Neuron (in vitro differentiated cells): ENCODE measurements around the gene GABBR2.

ENCODE experiments used
- H2AFZ ChIP-seq: one replicate; pipeline ENCODE4 v1.6.1; 2013; ENCODE audit warnings: low read depth, mild to moderate bottlenecking, inconsistent platforms, low read length, moderate library complexity
- H3K27me3 ChIP-seq: one replicate; pipeline ENCODE4 v1.6.1; 2013; ENCODE audit warnings: low read length; ENCODE audit not compliant: insufficient read depth
- H3K36me3 ChIP-seq: one replicate; pipeline ENCODE4 v1.6.1; 2013; ENCODE audit warnings: low read length; ENCODE audit not compliant: insufficient read depth
- H3K4me1 ChIP-seq: one replicate; pipeline ENCODE4 v1.6.1; 2013; ENCODE audit warnings: low read length; ENCODE audit not compliant: insufficient read depth
- H3K4me3 ChIP-seq: 2 replicates; pipeline ENCODE4 v1.5.1; 2013; ENCODE audit warnings: mild to moderate bottlenecking, low read length, moderate library complexity
- H3K9me3 ChIP-seq: one replicate; pipeline ENCODE4 v1.6.1; 2013; ENCODE audit warnings: low read length

GABBR2 gene

GRCh38 chr9:98381311-98382103 lies 327.2 kb downstream of the GABBR2 start:
- no peaks in the 10 kb centered on the region for H3K36me3 ChIP-seq
- no peak overlapping the region for H2AFZ ChIP-seq
- H3K27me3 ChIP-seq: no peaks in the 10 kb centered on the region
- H3K4me3 ChIP-seq: no peak overlapping the region
- H3K9me3 ChIP-seq: no peaks in the 10 kb centered on the region
- peaks cover 13% of the 10 kb centered on the region for H3K4me1 ChIP-seq

- Histone ChIP-seq H3K4me3 (no peak overlapping the region), H3K4me1 (peaks cover 13% of the 10 kb centered on the region), H3K36me3 (no peaks in the 10 kb centered on the region), H3K9me3 (no peaks in the 10 kb centered on the region), H2AFZ (peak overlapping the region; percentile 14), H3K27me3 (no peaks in the 10 kb centered on the region)
Observed at GRCh38 chr9:98380065-98380681, 328.6 kb downstream of the GABBR2 start.

GRCh38 chr9:98379572-98379971 lies 329.2 kb downstream of the GABBR2 start:
- Histone ChIP-seq H2AFZ (no peak overlapping the region), H3K9me3 (no peaks in the 10 kb centered on the region), H3K4me3 (no peak overlapping the region), H3K36me3 (no peaks in the 10 kb centered on the region), H3K4me1 (peaks cover 13% of the 10 kb centered on the region), H3K27me3 (no peaks in the 10 kb centered on the region)

- peaks cover 13% of the 10 kb centered on the region for H3K4me1 ChIP-seq
- H3K36me3 ChIP-seq: no peaks in the 10 kb centered on the region
- no peak overlapping the region for H3K4me3 ChIP-seq
- H3K9me3 ChIP-seq: no peaks in the 10 kb centered on the region
- H3K27me3 ChIP-seq: no peaks in the 10 kb centered on the region
- no peak overlapping the region for H2AFZ ChIP-seq
Observed at GRCh38 chr9:98378794-98379193, 329.9 kb downstream of the GABBR2 start.

- no peaks in the 10 kb centered on the region for H3K27me3 ChIP-seq
Observed at GRCh38 chr9:98378206-98378780, 330.4 kb downstream of the GABBR2 start.

GRCh38 chr9:98375138-98375726 lies 333.5 kb downstream of the GABBR2 start:
- H3K4me3 ChIP-seq: no peak overlapping the region

More at GRCh38 chr9:98378206-98378780, 330.4 kb downstream of the GABBR2 start:
- Histone ChIP-seq H3K9me3 (no peaks in the 10 kb centered on the region), H3K36me3 (no peaks in the 10 kb centered on the region), H3K4me3 (no peak overlapping the region), H3K4me1 (peaks cover 13% of the 10 kb centered on the region), H2AFZ (no peak overlapping the region)

GRCh38 chr9:98374385-98375051 lies 334.2 kb downstream of the GABBR2 start:
- Histone ChIP-seq H3K4me3 (no peak overlapping the region), H3K9me3 (no peaks in the 10 kb centered on the region), H2AFZ (no peak overlapping the region), H3K27me3 (no peaks in the 10 kb centered on the region), H3K4me1 (no peaks in the 10 kb centered on the region), H3K36me3 (no peaks in the 10 kb centered on the region)

More at GRCh38 chr9:98375138-98375726, 333.5 kb downstream of the GABBR2 start:
- Histone ChIP-seq H3K4me1 (peaks cover 5% of the 10 kb centered on the region), H2AFZ (no peak overlapping the region), H3K36me3 (no peaks in the 10 kb centered on the region), H3K9me3 (no peaks in the 10 kb centered on the region), H3K27me3 (no peaks in the 10 kb centered on the region)

GRCh38 chr9:98373609-98374008 lies 335.1 kb downstream of the GABBR2 start:
- no peaks in the 10 kb centered on the region for H3K9me3 ChIP-seq
- no peaks in the 10 kb centered on the region for H3K4me1 ChIP-seq
- H3K36me3 ChIP-seq: no peaks in the 10 kb centered on the region
- H2AFZ ChIP-seq: no peak overlapping the region
- no peaks in the 10 kb centered on the region for H3K27me3 ChIP-seq
- H3K4me3 ChIP-seq: no peak overlapping the region

- H3K27me3 ChIP-seq: no peaks in the 10 kb centered on the region
- H3K36me3 ChIP-seq: no peaks in the 10 kb centered on the region
- no peak overlapping the region for H2AFZ ChIP-seq
- H3K4me3 ChIP-seq: no peak overlapping the region
- no peaks in the 10 kb centered on the region for H3K9me3 ChIP-seq
- H3K4me1 ChIP-seq: no peaks in the 10 kb centered on the region
Observed at GRCh38 chr9:98372077-98372836, 336.5 kb downstream of the GABBR2 start.

- Histone ChIP-seq H3K27me3 (no peaks in the 10 kb centered on the region), H3K9me3 (peaks cover 2% of the 10 kb centered on the region), H2AFZ (no peak overlapping the region), H3K36me3 (no peaks in the 10 kb centered on the region), H3K4me3 (no peak overlapping the region), H3K4me1 (no peaks in the 10 kb centered on the region)
Observed at GRCh38 chr9:98370976-98371315, 337.8 kb downstream of the GABBR2 start.

- Histone ChIP-seq H3K4me1 (no peaks in the 10 kb centered on the region), H3K4me3 (no peak overlapping the region), H2AFZ (no peak overlapping the region), H3K36me3 (no peaks in the 10 kb centered on the region), H3K27me3 (no peaks in the 10 kb centered on the region), H3K9me3 (peaks cover 2% of the 10 kb centered on the region)
Observed at GRCh38 chr9:98370300-98370975, 338.3 kb downstream of the GABBR2 start.

GRCh38 chr9:98369896-98370295 lies 338.8 kb downstream of the GABBR2 start:
- H3K36me3 ChIP-seq: no peaks in the 10 kb centered on the region
- no peak overlapping the region for H3K4me3 ChIP-seq
- H2AFZ ChIP-seq: no peak overlapping the region
- H3K4me1 ChIP-seq: no peaks in the 10 kb centered on the region
- peaks cover 2% of the 10 kb centered on the region for H3K9me3 ChIP-seq
- H3K27me3 ChIP-seq: no peaks in the 10 kb centered on the region
